ENCODE measurements around the gene PRKG1. TPM values are rescaled to one million over a fixed set of nuclear protein-coding genes. Genes with fewer than 3 reads are reported as not detected.

Gene PRKG1
- total RNA-seq, 1 experiment from 2014 or later = 0.21 TPM

DNA sequence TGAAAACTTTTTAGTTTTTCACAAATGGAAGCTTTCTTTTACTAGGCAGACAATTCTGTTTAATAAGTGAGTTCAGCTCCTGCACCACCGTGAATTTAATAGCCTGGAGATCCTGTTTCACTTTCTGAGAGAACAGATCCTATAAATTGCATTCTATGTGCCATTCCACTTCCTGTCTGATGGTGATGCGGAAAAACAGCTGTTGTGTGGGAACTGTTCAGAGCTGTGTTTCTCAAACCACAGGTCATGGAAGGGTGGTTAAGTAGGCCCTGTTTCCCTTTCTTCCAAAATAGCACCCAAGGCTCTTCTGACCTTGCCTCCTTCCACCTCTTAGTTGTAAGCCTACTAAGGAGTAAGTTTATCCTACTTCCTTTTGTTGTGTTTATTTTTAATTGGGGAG is 1142.6 kb downstream of the PRKG1 start:
- Mint-ChIP-seq H3K27ac (ENCODE audit: unreplicated experiment) (no peak overlapping the region), H3K36me3 (ENCODE audit: insufficient read depth, unreplicated experiment) (no peaks in the 10 kb centered on the region), H3K27me3 (ENCODE audit: unreplicated experiment) (no peaks in the 10 kb centered on the region), H3K4me3 (ENCODE audit: low read depth, unreplicated experiment) (no peak overlapping the region), H3K4me1 (ENCODE audit: low read depth, unreplicated experiment) (peaks cover 7% of the 10 kb centered on the region), H3K9me3 (ENCODE audit: low read depth, unreplicated experiment) (no peaks in the 10 kb centered on the region)
- no peak for DNase-seq
- TF ChIP-seq, protein P1, sequence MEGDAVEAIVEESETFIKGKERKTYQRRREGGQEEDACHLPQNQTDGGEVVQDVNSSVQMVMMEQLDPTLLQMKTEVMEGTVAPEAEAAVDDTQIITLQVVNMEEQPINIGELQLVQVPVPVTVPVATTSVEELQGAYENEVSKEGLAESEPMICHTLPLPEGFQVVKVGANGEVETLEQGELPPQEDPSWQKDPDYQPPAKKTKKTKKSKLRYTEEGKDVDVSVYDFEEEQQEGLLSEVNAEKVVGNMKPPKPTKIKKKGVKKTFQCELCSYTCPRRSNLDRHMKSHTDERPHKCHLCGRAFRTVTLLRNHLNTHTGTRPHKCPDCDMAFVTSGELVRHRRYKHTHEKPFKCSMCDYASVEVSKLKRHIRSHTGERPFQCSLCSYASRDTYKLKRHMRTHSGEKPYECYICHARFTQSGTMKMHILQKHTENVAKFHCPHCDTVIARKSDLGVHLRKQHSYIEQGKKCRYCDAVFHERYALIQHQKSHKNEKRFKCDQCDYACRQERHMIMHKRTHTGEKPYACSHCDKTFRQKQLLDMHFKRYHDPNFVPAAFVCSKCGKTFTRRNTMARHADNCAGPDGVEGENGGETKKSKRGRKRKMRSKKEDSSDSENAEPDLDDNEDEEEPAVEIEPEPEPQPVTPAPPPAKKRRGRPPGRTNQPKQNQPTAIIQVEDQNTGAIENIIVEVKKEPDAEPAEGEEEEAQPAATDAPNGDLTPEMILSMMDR (IDR thresholded peaks at IDR 0.05; ENCODE audit: unreplicated experiment) = no peak
- CTCF ChIA-PET = interaction anchor here (0.6 kb wide), 1 partner anchor 750 kb away, joined by 3 read pairs; no protein-coding TSS in a partner anchor
- intact Hi-C loops (cut with micrococcal nuclease; ENCODE audit: unreplicated experiment) = loop anchor here (5.0 to 10.0 kb wide), 6 partner anchors 215 to 1215 kb away; partner anchors contain the start of gene CSTF2T
- no TSS peak for BruUV-seq (replicated peaks)

DNA sequence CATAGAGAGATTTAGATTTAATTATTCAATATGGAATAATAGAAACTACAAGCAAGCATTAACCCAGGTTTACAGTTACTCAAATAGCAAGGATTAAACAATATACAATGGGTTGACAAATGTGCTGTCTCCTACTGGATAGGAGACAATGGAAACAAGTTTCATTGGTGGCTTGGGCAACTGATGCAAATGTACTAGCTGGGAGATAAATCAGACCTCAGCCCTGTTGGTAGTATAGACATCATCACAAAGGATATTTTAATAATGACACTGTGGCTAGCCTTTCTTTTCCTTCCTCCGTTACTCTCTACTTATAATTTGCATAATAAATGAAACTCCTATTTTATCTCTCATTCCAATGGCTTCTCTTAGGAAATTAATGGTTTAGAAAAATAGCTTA is 1143.2 kb downstream of the PRKG1 start:
- CTCF ChIA-PET = interaction anchor here (0.6 kb wide), 1 partner anchor 1166 kb away, joined by 3 read pairs; no protein-coding TSS in a partner anchor
- BruUV-seq (replicated peaks) = no TSS peak
- H3K4me3 Mint-ChIP-seq (ENCODE audit: low read depth, unreplicated experiment) = no peak overlapping the region
- peaks cover 7% of the 10 kb centered on the region for H3K4me1 Mint-ChIP-seq (ENCODE audit: low read depth, unreplicated experiment)
- H3K9me3 Mint-ChIP-seq (ENCODE audit: low read depth, unreplicated experiment) = no peaks in the 10 kb centered on the region
- TF ChIP-seq, protein P1 (IDR thresholded peaks at IDR 0.05; ENCODE audit: unreplicated experiment) = no peak
- DNase-seq = no peak
- no peak overlapping the region for H3K27ac Mint-ChIP-seq (ENCODE audit: unreplicated experiment)
- no peaks in the 10 kb centered on the region for H3K27me3 Mint-ChIP-seq (ENCODE audit: unreplicated experiment)
- intact Hi-C loops (cut with micrococcal nuclease; ENCODE audit: unreplicated experiment) = loop anchor here (5.0 to 10.0 kb wide), 6 partner anchors 215 to 1215 kb away; partner anchors contain the start of gene CSTF2T
- no peaks in the 10 kb centered on the region for H3K36me3 Mint-ChIP-seq (ENCODE audit: insufficient read depth, unreplicated experiment)

DNA sequence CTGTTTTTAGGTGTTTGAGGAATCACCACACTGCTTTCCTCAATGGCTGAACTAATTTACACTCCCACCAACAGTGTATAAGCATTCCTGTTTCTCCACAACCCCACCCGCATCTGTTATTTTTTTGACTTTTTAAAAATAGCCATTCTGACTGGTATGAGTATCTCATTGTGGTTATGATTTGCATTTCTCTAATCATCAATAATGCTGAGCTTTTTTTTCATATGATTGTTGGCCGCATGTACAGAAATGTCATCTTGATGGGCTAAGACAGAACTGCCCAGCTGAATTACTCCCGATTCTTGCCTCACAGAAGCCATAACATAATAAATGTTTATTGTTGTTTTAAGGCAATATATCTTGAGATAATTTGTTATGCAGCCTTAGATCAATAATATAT is 1146.7 kb downstream of the PRKG1 start:
- intact Hi-C loops (cut with micrococcal nuclease; ENCODE audit: unreplicated experiment) = no loop called here
- Mint-ChIP-seq H3K4me1 (ENCODE audit: low read depth, unreplicated experiment) (no peaks in the 10 kb centered on the region), H3K27ac (ENCODE audit: unreplicated experiment) (no peak overlapping the region), H3K4me3 (ENCODE audit: low read depth, unreplicated experiment) (no peak overlapping the region), H3K27me3 (ENCODE audit: unreplicated experiment) (no peaks in the 10 kb centered on the region), H3K36me3 (ENCODE audit: insufficient read depth, unreplicated experiment) (no peaks in the 10 kb centered on the region), H3K9me3 (ENCODE audit: low read depth, unreplicated experiment) (no peaks in the 10 kb centered on the region)
- no peak for DNase-seq
- CTCF ChIA-PET = no interaction called here
- no TSS peak for BruUV-seq (replicated peaks)
- TF ChIP-seq, protein P1 (IDR thresholded peaks at IDR 0.05; ENCODE audit: unreplicated experiment) = no peak

DNA sequence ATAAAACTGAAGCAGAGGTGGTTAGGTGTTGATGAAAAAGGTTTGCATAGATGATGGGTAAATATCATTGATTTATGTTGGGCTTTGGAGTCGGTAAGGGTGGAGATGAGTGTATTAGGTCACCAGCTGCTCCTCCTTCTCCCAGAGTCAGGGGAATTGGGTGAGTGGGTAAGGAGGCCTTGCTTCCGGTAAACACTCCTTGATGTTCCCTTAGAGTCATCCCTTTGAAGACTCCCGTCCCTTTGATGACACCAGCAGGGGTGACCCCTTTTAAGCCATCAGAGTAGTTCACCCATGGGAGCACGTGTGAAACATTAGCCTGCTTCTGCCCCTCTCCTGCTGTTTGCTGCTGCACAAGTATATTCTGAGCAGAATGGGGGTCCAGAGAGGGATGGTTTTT is 1147.6 kb downstream of the PRKG1 start:
- H3K4me1 Mint-ChIP-seq (ENCODE audit: low read depth, unreplicated experiment) = no peaks in the 10 kb centered on the region
- intact Hi-C loops (cut with micrococcal nuclease; ENCODE audit: unreplicated experiment) = no loop called here
- no peaks in the 10 kb centered on the region for H3K27me3 Mint-ChIP-seq (ENCODE audit: unreplicated experiment)
- CTCF ChIA-PET = no interaction called here
- no peak overlapping the region for H3K27ac Mint-ChIP-seq (ENCODE audit: unreplicated experiment)
- no peaks in the 10 kb centered on the region for H3K36me3 Mint-ChIP-seq (ENCODE audit: insufficient read depth, unreplicated experiment)
- no peak overlapping the region for H3K4me3 Mint-ChIP-seq (ENCODE audit: low read depth, unreplicated experiment)
- TF ChIP-seq, protein P1 (IDR thresholded peaks at IDR 0.05; ENCODE audit: unreplicated experiment) = no peak
- DNase-seq = no peak
- H3K9me3 Mint-ChIP-seq (ENCODE audit: low read depth, unreplicated experiment) = no peaks in the 10 kb centered on the region
- BruUV-seq (replicated peaks) = no TSS peak
